Peyer's patch (tissue), 4 donors: ENCODE measurements around the gene OR51A7.

Source experiments
- CTCF ChIP-seq, 6 experiments: fragments of 450-650 bp in 4 of 6; fragments of 200-600 bp in 2 of 6; sonication (generic) in 1 of 6; IDR thresholded peaks; one replicate each; pipeline ENCODE4 v1.5.1; 2017 to 2019; ENCODE audit warnings: antibody characterized with exemption in 6 of 6, mild to moderate bottlenecking in 3 of 6, moderate library complexity in 1 of 6
- POLR2A ChIP-seq, 2 donors: fragments of 450-650 bp; IDR thresholded peaks; one replicate each; pipeline ENCODE4 v1.5.1; 2017; ENCODE audit warnings: antibody characterized with exemption in 2 of 2, mild to moderate bottlenecking in 2 of 2, moderate library complexity in 2 of 2

- TF ChIP-seq POLR2A (IDR thresholded peaks at IDR 0.05) (no peak), CTCF (IDR thresholded peaks at IDR 0.05) (no peak)
These were observed 37.7 kb upstream of the OR51A7 start for GRCh38 chr11:4865855-4866254.
